Activated CD4-positive, CD25-positive, alpha-beta regulatory T cell treated with anti-CD3 and anti-CD28 coated beads, Interleukin-2, amount 50 U/mL, for 72 hours (primary cell): ENCODE data around the gene SPRN.
"Not testable (repeated sequence)": the region's sequence is repeated elsewhere in the genome, so short reads cannot be mapped to it uniquely, and the experiment has no call there.

Source experiments
- DNase-seq: peaks from one replicate; pipeline ENCODE4 v3.0.0; 2021

The SPRN gene

GRCh38 chr10:133456041-133456951, 31.9 kb upstream of the SPRN start:
- DNase-seq = no peak

- no peak for DNase-seq
Observed at GRCh38 chr10:133455611-133456031, 31.2 kb upstream of the SPRN start.

- no peak for DNase-seq
Observed at GRCh38 chr10:133455196-133455595, 30.8 kb upstream of the SPRN start.

- DNase-seq = no peak
Observed at GRCh38 chr10:133454204-133454893, 29.9 kb upstream of the SPRN start.

GRCh38 chr10:133453516-133454203, 29.2 kb upstream of the SPRN start, which contains the start of gene SCART1:
Gene SCART1 (plus strand): TSS chr10:133453945. CDS start chr10:133453998, 53 bp downstream.
- DNase-seq = no peak

GRCh38 chr10:133452453-133452852, 28.0 kb upstream of the SPRN start:
- DNase-seq = no peak

GRCh38 chr10:133451346-133451745, 26.9 kb upstream of the SPRN start:
- no peak for DNase-seq

GRCh38 chr10:133448120-133448519, 23.7 kb upstream of the SPRN start:
- DNase-seq = no peak

GRCh38 chr10:133446979-133447378, 22.6 kb upstream of the SPRN start:
- no peak for DNase-seq

GRCh38 chr10:133445751-133446708, 21.6 kb upstream of the SPRN start:
- no peak for DNase-seq

GRCh38 chr10:133445268-133445732, 20.9 kb upstream of the SPRN start:
- no peak for DNase-seq

GRCh38 chr10:133444342-133445267, 20.2 kb upstream of the SPRN start:
- DNase-seq = no peak

GRCh38 chr10:133442967-133443924, 18.8 kb upstream of the SPRN start:
- no peak for DNase-seq

GRCh38 chr10:133442191-133442966, 18.0 kb upstream of the SPRN start:
- DNase-seq = no peak

GRCh38 chr10:133441780-133442179, 17.4 kb upstream of the SPRN start:
- DNase-seq = no peak

GRCh38 chr10:133441356-133441755, 16.9 kb upstream of the SPRN start:
- DNase-seq = not testable (repeated sequence)

GRCh38 chr10:133440633-133441285, 16.3 kb upstream of the SPRN start:
- DNase-seq = no peak
